SK-N-SH (cell line): Measurements from ENCODE around the gene SREK1. TPM values are rescaled to one million over a fixed set of nuclear protein-coding genes. Genes with fewer than 3 reads are reported as not detected.

Experiments used
- CTCF ChIA-PET: fragments of 300-600, 350-600 bp; formaldehyde crosslinking; extraction: SDS; loops from one replicate; lab custom pipeline; 2021; lab: Yijun Ruan, JAX
- POLR2A ChIA-PET: fragments of 350-600 bp; sonication (Branson Sonifier 250); formaldehyde crosslinking; extraction: SDS; loops from one replicate; lab custom pipeline; 2020; ENCODE audit warnings: antibody characterized with exemption, inconsistent platforms; lab: Yijun Ruan, JAX
- DNase-seq: peaks from one replicate; pipeline ENCODE4 v3.0.0; 2012
- H2AFZ ChIP-seq: fragments of 200-600 bp; sonication (generic); 2 replicates; pipeline ENCODE4 v1.8.1; 2016; ENCODE audit warnings: antibody characterized with exemption, mild to moderate bottlenecking, low read depth
- H3F3A ChIP-seq: fragments of 200-600 bp; sonication (generic); replicated peaks from 2 replicates; pipeline ENCODE3; 2016; ENCODE audit warnings: antibody characterized with exemption, mild to moderate bottlenecking; ENCODE audit not compliant: insufficient read depth
- H3K27ac ChIP-seq, 2 experiments: fragments of 200-500 bp in 1 of 2; fragments of 200-600 bp in 1 of 2; sonication (Bioruptor generic) in 1 of 2; sonication (generic), shearing (Covaris generic) in 1 of 2; 2 replicates each; pipeline versions ENCODE4 v1.5.1 to v1.6.1; 2014 to 2016; ENCODE audit warnings: low read depth in 2 of 2, inconsistent platforms in 1 of 2, low read length in 1 of 2, mild to moderate bottlenecking in 1 of 2, mixed read lengths in 1 of 2
- H3K27me3 ChIP-seq: fragments of 200-600 bp; sonication (generic), shearing (Covaris generic); 2 replicates; pipeline ENCODE4 v1.6.1; 2016; ENCODE audit warnings: mixed run types; ENCODE audit not compliant: insufficient read depth
- H3K36me3 ChIP-seq, 2 experiments: fragments of 200-500 bp in 1 of 2; fragments of 200-600 bp in 1 of 2; sonication (Bioruptor generic) in 1 of 2; sonication (generic) in 1 of 2; replicated peaks in 1 of 2; 2 replicates each; pipeline versions ENCODE3 to v1.5.1; 2014 to 2016; ENCODE audit warnings: low read length in 1 of 2, mild to moderate bottlenecking in 1 of 2; ENCODE audit not compliant: insufficient read depth in 2 of 2, control insufficient read depth in 1 of 2
- H3K4me1 ChIP-seq, 2 experiments: fragments of 200-500 bp in 1 of 2; fragments of 200-600 bp in 1 of 2; sonication (Bioruptor generic) in 1 of 2; sonication (generic), shearing (Covaris generic) in 1 of 2; 2 replicates each; pipeline versions ENCODE4 v1.5.1 to v1.6.1; 2014 to 2016; ENCODE audit warnings: low read depth in 1 of 2, low read length in 1 of 2, mixed run types in 1 of 2; ENCODE audit not compliant: insufficient read depth in 2 of 2, control insufficient read depth in 1 of 2
- H3K4me2 ChIP-seq: fragments of 200-600 bp; sonication (generic), shearing (Covaris generic); 2 replicates; pipeline ENCODE4 v1.6.1; 2017; ENCODE audit warnings: mixed run types
- H3K4me3 ChIP-seq, 2 experiments: fragments of 200-500 bp in 1 of 2; fragments of 200-600 bp in 1 of 2; sonication (Bioruptor generic) in 1 of 2; sonication (generic), shearing (Covaris generic) in 1 of 2; 2 replicates each; pipeline versions ENCODE4 v1.5.1 to v1.8.1; 2014 to 2016; ENCODE audit warnings: low read depth in 2 of 2, inconsistent platforms in 1 of 2, low read length in 1 of 2, mild to moderate bottlenecking in 1 of 2, mixed read lengths in 1 of 2, moderate library complexity in 1 of 2
- H3K79me2 ChIP-seq: fragments of 200-600 bp; sonication (generic); 2 replicates; pipeline ENCODE4 v1.8.1; 2017; ENCODE audit warnings: mild to moderate bottlenecking; ENCODE audit not compliant: insufficient read depth
- H3K9ac ChIP-seq: fragments of 200-600 bp; sonication (generic); 2 replicates; pipeline ENCODE4 v1.6.1; 2017; ENCODE audit warnings: mixed run types
- H3K9me2 ChIP-seq: fragments of 200-600 bp; sonication (generic); 2 replicates; pipeline ENCODE4 v1.6.1; 2017; ENCODE audit warnings: mixed run types
- H3K9me3 ChIP-seq: fragments of 200-600 bp; sonication (generic); 2 replicates; pipeline ENCODE4 v1.6.1; 2017; ENCODE audit warnings: mixed run types, mild to moderate bottlenecking, moderate library complexity
- H4K20me1 ChIP-seq: fragments of 200-600 bp; sonication (generic); 2 replicates; pipeline ENCODE4 v1.6.1; 2017; ENCODE audit warnings: mild to moderate bottlenecking, mixed run types; ENCODE audit not compliant: insufficient read depth
- EP300 ChIP-seq, 2 experiments: IDR thresholded peaks; 2 replicates each; pipeline versions ENCODE4 v1.4.0 to v1.6.1; 2012; ENCODE audit warnings: borderline replicate concordance in 1 of 2, low read depth in 1 of 2, low read length in 1 of 2
- EZH2phosphoT487 ChIP-seq: fragments of 200-600 bp; sonication (generic); IDR thresholded peaks from 2 replicates; pipeline ENCODE4 v1.6.1; 2017; ENCODE audit warnings: low read depth, mixed run types, mild to moderate bottlenecking, antibody characterized with exemption, moderate library complexity, borderline replicate concordance
- FOSL2 ChIP-seq: IDR thresholded peaks from 2 replicates; pipeline ENCODE4 v1.4.0; 2012; ENCODE audit warnings: low read depth, mild to moderate bottlenecking, moderate library complexity, borderline replicate concordance
- FOXJ3 ChIP-seq: sonication (generic); formaldehyde crosslinking; IDR thresholded peaks from 2 replicates; pipeline ENCODE4 v1.5.1; 2020; ENCODE audit warnings: mild to moderate bottlenecking, missing genetic modification reagents
- FOXM1 ChIP-seq: IDR thresholded peaks from 2 replicates; pipeline ENCODE4 v1.4.0; 2012; ENCODE audit warnings: low read depth, mild to moderate bottlenecking
- GATA2 ChIP-seq: sonication (generic); formaldehyde crosslinking; IDR thresholded peaks from 2 replicates; pipeline ENCODE4 v1.5.0; 2020; ENCODE audit warnings: mild to moderate bottlenecking, missing genetic modification reagents
- MEF2A ChIP-seq: IDR thresholded peaks from 2 replicates; pipeline ENCODE4 v1.4.0; 2012; ENCODE audit warnings: low read depth, borderline replicate concordance
- NFIC ChIP-seq: IDR thresholded peaks from 2 replicates; pipeline ENCODE4 v1.4.0; 2012; ENCODE audit warnings: borderline replicate concordance
- POLR2AphosphoS5 ChIP-seq: IDR thresholded peaks from 2 replicates; pipeline ENCODE4 v1.6.1; 2012; ENCODE audit warnings: low read depth, low read length
- RFX5 ChIP-seq: IDR thresholded peaks from 2 replicates; pipeline ENCODE4 v1.6.1; 2012; ENCODE audit warnings: mild to moderate bottlenecking, improper control_type of control experiment, low read length
- WGBS: methylation state at CpG from one replicate; pipeline ENCODE4 v1.1.6; 2017; ENCODE audit warnings: low lambda C conversion rate; 5-methylcytosine and 5-hydroxymethylcytosine counted together
- polyA plus RNA-seq, 3 experiments: library from polyadenylated mRNA; depleted of rRNA; stranded (reverse); fragments of >200 nt; gene quantifications; 2 replicates each; pipeline ENCODE4 v1.2.3, GENCODE V29; 2012
- TF ChIP-seq, protein P1 (sequence below): IDR thresholded peaks from 2 replicates; pipeline ENCODE4 v1.6.1; 2012; ENCODE audit warnings: mild to moderate bottlenecking, low read depth, low read length, moderate library complexity
- TF ChIP-seq, protein P2 (sequence below): fragments of 200-600 bp; sonication (generic); IDR thresholded peaks from 2 replicates; pipeline ENCODE4 v1.6.1; 2017; ENCODE audit warnings: antibody characterized with exemption, mild to moderate bottlenecking, moderate library complexity
- TF ChIP-seq, protein P3 (sequence below): fragments of 150-350 bp; IDR thresholded peaks from 2 replicates; pipeline ENCODE4 v1.6.1; 2016; ENCODE audit warnings: mild to moderate bottlenecking, low read depth, low read length
- TF ChIP-seq, protein P4 (sequence below): IDR thresholded peaks from 2 replicates; pipeline ENCODE4 v1.4.0; 2012; ENCODE audit warnings: low read depth, borderline replicate concordance

The SREK1 gene
- polyA plus RNA-seq, 1 of the 3 experiments (the other 2 are of a cell fraction): 17.5 TPM

DNA sequence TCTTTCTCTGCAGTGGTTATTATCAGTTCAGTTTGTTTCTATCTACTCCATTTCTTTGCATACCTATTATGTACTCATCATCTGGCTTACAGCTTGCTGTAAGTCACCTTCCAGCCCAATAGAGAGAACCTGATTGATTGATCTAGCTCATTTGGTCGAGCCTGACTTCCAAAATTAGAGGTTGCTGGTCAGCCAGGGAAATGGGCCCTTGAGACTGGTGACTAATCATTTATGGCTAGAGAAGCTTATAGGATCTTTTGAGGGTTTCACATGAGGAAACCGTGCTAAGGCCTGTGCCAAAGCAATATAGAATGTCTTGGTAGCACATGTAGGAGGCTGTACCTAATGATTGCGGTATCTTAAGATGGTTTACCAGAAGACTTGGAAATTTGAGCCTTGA lies 5.8 kb downstream of the SREK1 start:
- peaks cover 6 to 14% of the 10 kb centered on the region in 2 experiments; a peak in 3 of 4 replicates for H3K4me1 ChIP-seq
- peaks cover 13 to 17% of the 10 kb centered on the region in 2 experiments for H3K36me3 ChIP-seq
- POLR2A ChIA-PET: no interaction called here
- TF ChIP-seq, protein P1, sequence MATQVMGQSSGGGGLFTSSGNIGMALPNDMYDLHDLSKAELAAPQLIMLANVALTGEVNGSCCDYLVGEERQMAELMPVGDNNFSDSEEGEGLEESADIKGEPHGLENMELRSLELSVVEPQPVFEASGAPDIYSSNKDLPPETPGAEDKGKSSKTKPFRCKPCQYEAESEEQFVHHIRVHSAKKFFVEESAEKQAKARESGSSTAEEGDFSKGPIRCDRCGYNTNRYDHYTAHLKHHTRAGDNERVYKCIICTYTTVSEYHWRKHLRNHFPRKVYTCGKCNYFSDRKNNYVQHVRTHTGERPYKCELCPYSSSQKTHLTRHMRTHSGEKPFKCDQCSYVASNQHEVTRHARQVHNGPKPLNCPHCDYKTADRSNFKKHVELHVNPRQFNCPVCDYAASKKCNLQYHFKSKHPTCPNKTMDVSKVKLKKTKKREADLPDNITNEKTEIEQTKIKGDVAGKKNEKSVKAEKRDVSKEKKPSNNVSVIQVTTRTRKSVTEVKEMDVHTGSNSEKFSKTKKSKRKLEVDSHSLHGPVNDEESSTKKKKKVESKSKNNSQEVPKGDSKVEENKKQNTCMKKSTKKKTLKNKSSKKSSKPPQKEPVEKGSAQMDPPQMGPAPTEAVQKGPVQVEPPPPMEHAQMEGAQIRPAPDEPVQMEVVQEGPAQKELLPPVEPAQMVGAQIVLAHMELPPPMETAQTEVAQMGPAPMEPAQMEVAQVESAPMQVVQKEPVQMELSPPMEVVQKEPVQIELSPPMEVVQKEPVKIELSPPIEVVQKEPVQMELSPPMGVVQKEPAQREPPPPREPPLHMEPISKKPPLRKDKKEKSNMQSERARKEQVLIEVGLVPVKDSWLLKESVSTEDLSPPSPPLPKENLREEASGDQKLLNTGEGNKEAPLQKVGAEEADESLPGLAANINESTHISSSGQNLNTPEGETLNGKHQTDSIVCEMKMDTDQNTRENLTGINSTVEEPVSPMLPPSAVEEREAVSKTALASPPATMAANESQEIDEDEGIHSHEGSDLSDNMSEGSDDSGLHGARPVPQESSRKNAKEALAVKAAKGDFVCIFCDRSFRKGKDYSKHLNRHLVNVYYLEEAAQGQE: no peak
- TF ChIP-seq EZH2phosphoT487 (no peak), EP300 (IDR thresholded peaks at IDR 0.05; ENCODE audit: borderline replicate concordance in 1 of 2, low read depth in 1 of 2, low read length in 1 of 2) (no peak), GATA2 (CRISPR knock-in tag) (no peak), NFIC (no peak), FOXM1 (no peak), FOXJ3 (CRISPR knock-in tag) (no peak), FOSL2 (no peak), RFX5 (no peak), POLR2AphosphoS5 (no peak), MEF2A (no peak)
- TF ChIP-seq, protein P2, sequence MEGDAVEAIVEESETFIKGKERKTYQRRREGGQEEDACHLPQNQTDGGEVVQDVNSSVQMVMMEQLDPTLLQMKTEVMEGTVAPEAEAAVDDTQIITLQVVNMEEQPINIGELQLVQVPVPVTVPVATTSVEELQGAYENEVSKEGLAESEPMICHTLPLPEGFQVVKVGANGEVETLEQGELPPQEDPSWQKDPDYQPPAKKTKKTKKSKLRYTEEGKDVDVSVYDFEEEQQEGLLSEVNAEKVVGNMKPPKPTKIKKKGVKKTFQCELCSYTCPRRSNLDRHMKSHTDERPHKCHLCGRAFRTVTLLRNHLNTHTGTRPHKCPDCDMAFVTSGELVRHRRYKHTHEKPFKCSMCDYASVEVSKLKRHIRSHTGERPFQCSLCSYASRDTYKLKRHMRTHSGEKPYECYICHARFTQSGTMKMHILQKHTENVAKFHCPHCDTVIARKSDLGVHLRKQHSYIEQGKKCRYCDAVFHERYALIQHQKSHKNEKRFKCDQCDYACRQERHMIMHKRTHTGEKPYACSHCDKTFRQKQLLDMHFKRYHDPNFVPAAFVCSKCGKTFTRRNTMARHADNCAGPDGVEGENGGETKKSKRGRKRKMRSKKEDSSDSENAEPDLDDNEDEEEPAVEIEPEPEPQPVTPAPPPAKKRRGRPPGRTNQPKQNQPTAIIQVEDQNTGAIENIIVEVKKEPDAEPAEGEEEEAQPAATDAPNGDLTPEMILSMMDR: no peak
- TF ChIP-seq, protein P3, sequence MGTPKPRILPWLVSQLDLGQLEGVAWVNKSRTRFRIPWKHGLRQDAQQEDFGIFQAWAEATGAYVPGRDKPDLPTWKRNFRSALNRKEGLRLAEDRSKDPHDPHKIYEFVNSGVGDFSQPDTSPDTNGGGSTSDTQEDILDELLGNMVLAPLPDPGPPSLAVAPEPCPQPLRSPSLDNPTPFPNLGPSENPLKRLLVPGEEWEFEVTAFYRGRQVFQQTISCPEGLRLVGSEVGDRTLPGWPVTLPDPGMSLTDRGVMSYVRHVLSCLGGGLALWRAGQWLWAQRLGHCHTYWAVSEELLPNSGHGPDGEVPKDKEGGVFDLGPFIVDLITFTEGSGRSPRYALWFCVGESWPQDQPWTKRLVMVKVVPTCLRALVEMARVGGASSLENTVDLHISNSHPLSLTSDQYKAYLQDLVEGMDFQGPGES: no peak
- TF ChIP-seq, protein P4, sequence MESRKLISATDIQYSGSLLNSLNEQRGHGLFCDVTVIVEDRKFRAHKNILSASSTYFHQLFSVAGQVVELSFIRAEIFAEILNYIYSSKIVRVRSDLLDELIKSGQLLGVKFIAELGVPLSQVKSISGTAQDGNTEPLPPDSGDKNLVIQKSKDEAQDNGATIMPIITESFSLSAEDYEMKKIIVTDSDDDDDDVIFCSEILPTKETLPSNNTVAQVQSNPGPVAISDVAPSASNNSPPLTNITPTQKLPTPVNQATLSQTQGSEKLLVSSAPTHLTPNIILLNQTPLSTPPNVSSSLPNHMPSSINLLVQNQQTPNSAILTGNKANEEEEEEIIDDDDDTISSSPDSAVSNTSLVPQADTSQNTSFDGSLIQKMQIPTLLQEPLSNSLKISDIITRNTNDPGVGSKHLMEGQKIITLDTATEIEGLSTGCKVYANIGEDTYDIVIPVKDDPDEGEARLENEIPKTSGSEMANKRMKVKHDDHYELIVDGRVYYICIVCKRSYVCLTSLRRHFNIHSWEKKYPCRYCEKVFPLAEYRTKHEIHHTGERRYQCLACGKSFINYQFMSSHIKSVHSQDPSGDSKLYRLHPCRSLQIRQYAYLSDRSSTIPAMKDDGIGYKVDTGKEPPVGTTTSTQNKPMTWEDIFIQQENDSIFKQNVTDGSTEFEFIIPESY: no peak
- H3K27ac ChIP-seq: no peak overlapping the region
- no peaks in the 10 kb centered on the region for H3K27me3 ChIP-seq
- peaks cover 67% of the 10 kb centered on the region for H4K20me1 ChIP-seq
- 100% methylated on average over 3 of the region's 3 CpGs for WGBS
- no peak for DNase-seq
- no peaks in the 10 kb centered on the region for H3K9me3 ChIP-seq
- no peaks in the 10 kb centered on the region for H3K9me2 ChIP-seq
- H3K9ac ChIP-seq: no peak overlapping the region
- CTCF ChIA-PET: no interaction called here
- peaks cover 19% of the 10 kb centered on the region for H3F3A ChIP-seq
- no peak overlapping the region for H2AFZ ChIP-seq
- peaks cover 100% of the 10 kb centered on the region for H3K79me2 ChIP-seq
- H3K4me2 ChIP-seq: no peak overlapping the region
- no peak overlapping the region for H3K4me3 ChIP-seq
